GM19351 (cell line): ENCODE results near the gene ING4.

Experiments used
- ATAC-seq: cut with Tn5 transposase; IDR thresholded peaks from one replicate; pipeline ENCODE4 v1.9.1; 2021; ENCODE audit warnings: mild to moderate bottlenecking, moderate library complexity; ENCODE audit not compliant: unreplicated experiment

The ING4 gene

DNA sequence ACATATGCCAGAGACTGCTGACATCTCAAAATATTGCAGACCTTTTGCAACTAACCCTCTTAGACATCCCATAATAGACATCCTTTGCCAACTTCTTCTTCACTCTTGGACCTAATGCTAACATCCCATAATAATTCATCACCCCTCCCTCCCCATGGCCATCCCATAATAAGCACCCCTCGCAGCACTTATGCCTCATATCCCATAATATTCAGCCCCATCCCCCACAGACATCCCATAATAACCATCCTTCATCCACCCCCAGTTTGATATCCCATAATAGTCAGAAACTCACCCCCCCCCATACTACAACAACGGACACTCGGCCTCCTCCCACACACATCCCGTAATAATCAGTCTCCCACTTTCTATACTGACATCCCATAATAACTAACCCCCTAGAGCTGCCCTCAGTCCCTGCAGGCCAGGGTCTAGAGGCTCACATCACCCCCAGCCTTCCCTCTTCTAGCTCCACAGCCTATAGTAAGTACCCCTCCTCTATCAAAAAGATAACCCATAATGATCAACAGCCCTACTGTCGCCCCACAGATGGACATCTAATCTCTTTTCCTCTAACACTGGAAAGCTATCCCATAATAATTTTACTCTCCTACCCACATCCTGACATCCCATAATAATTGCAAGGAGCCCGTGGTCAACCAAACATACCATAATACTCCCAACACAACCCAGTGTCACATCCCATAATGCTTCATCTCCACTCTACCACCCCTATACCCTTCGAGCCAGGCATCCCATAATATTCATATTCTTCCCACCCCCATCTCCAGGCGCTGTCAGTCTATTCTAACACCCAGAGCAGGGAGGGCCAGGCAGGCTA lies 54.9 kb downstream of the ING4 start:
- ATAC-seq: no peak

- peak; percentile 3 for ATAC-seq
Measured at GRCh38 chr12:6606331-6607131, 56.4 kb downstream of the ING4 start.

DNA sequence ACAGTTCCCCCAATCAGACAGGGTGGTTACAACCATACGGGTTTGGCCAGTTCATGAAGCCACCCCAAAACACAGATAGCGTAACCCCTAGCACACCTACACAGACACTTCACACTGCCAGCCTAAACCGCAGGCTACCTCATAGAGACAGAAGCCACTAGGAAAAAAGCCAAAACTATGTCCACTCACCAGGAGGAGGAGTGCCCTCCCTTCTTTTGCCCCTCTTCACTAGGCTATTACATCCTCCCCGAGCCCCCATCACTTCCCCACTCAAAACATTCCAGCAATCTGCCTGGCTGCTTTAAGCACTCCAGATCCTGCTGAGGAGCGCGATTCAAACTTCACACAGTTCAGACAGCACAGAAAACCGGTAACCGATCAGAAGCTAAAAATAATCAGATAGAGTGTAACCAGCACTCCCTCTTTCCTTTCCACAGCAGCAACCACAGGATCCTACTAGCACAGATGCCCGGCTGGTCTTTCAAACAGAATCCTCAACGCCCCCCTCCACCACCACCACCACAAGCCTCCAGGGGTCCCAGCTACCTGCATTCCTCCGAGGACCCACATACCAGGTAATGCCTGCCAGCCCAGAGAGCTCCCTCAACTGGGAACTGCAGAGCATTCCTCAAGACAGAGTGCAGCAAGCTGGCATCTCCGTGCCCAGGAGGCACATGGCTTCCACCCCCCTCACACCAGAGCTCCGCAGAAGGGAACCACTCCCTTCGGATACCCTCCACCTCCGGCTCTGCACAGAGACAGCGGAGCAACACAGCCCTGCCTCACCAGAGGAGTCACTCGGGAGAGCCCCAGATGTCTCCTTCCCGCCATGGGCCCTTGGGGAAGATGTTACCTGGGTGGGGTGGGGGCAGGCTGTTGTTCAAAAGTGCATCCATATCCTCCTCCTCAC lies 57.2 kb downstream of the ING4 start:
- ATAC-seq: no peak

DNA sequence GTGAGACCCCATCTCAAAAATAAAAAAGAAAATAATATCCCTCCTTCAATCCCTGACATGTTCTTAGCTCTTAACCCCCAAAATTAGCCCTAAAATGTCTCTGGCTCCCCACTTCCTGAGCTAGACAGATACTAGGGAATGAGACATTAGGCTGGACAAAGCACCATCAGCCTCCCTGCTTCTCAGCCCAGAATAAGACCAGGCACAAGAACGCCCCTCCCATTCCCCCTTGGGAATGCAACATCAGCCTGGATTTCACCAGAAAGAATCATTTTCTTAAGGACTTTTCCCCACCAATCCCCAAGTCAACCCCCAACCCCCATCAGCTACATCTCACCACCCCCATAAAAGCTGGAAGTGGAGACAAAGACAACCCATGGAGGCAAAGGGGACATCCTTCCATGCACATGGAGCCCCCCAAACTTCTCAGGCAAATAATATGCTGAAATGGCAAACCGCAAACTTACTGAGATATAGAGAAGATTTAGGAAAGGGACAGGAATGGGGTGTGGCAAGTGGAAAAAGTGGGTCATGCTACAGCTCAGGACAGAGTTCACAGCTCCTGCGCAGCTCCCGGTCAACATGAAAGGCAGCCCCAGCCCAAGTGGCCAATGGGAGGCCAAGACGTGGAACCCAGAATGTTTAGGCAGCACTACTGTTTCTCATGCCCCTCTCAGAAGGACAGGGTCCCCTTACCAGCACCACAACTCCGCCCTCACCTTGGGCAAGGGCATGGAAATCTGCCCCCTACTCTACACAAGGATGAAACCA lies 58.5 kb downstream of the ING4 start:
- no peak for ATAC-seq

DNA sequence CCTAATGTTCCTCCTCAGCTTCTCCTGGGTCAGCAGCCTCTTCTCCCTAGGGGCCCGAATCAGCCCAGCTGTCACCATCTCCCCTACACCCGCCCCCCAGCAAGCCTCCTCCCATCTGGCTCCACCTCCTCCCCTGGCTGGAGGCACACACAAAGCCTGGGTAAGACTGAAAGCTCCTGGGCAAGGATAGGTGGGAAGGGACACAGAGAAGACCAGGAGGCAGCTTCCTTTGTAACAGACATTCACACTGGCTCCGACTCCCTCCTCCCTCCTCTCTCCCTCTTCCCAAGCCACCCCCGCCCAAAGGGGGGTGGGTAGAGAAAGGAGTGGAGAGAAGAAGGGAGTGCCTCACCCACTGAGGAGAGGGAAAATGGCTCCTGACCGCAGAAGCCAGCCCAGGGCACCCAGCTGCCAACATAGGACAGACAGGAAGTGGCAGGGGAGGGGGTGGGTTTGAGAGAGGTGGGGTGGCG lies 59.8 kb downstream of the ING4 start:
- no peak for ATAC-seq

DNA sequence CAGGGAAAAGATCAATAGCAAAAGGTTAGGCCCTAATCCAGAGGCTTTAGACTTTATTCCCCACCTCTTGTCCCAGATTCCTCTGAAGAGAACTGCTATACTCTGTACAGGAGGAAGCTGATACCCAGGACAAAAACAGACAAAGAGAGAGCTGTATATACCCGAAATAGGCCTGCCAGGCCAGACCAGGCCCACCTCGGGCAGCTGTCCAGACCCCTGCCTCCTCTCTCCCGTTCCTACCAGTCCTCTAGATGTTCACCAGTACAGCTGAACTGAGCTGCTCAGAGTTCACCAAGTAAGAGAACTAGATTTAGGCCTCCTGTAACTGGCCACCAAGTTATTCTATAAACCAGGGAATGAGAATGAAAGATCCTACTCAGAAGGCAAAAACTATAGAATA lies 60.4 kb downstream of the ING4 start:
- ATAC-seq: no peak
